Stimulated activated CD4-positive, alpha-beta T cell treated with anti-CD3 and anti-CD28 coated beads, Interleukin-1b, Interleukin-23, amount 100 ng/mL, for 48 hours (primary cell): ENCODE measurements around the gene CEP19.

Experiments used
- DNase-seq: peaks from one replicate; pipeline ENCODE4 v3.0.0-alpha.2; 2020

The CEP19 gene

DNA sequence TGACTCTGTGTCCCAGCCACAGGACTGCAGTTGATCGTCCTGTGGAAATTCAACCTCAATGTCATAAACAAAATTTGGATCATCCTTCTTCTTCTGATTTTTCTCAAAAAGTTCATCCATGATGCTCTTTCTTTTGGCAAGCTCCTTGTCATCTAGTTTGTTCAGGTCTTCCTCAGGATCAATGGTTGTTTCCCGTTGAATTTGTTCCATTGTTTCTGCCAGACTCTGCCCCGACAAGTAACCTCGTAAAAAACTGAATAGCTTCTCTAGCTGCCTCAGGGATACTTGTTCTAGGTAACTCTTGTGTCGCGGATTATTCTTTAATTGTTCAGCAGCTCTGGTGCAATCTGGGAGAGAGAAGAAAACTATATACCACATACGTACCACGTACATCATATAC is 4.5 kb downstream of the CEP19 start:
- DNase-seq: no peak

DNA sequence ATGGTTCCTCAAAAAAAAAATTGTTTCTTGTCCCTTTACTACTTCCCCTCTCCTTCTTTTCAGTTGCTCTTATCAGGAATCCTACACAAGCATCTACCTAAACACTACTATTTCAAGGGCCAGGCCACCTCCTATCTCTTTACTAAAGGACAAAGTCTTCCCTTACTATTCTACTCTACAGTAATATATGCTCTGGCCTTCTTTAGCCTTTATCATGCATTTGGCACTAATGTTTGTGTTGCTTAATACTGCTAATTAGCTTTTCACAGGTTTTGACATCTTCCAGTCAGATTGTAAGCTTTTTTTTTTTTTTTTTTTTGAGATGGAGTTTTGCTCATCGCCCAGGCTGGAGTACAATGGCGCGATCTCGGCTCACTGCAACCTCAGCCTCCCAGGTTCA is 5.3 kb downstream of the CEP19 start:
- no peak for DNase-seq

DNA sequence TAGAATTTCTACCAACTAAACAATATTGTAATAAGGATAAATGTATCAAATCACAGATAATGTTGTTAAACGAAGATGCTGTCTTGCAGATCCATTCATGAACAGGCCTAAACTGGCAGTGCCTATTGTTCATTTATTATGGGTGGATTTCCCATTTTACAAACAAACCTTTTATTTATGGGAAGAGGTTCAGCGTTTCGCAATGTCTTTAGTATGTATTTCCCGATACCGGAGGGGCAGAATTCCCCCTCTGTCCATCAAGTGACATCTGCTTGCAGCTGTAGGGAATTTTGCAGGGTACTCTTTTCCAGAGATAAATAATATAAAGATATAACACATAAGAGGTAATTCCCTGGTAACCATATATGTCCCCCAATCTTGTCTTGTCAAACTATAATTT is 5.7 kb downstream of the CEP19 start:
- no peak for DNase-seq

DNA sequence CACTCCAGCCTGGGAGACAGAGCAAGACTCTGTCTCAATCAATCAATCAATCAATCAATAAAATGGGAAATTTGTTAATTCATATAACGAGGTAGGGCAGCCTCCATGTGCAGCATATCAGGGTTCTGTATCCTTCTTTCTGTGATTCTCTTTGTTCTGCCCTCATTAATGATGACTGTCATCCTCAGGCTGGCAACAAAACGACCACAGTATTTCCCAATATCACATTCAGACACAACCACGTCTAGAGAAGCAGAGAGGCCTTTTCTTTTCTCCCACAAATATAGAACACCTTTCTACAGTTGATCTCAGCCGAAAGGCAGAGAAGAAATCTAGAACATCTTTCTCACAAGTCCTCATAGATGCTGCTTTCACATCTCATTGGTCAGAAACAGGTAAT is 11.2 kb downstream of the CEP19 start:
- DNase-seq: no peak

DNA sequence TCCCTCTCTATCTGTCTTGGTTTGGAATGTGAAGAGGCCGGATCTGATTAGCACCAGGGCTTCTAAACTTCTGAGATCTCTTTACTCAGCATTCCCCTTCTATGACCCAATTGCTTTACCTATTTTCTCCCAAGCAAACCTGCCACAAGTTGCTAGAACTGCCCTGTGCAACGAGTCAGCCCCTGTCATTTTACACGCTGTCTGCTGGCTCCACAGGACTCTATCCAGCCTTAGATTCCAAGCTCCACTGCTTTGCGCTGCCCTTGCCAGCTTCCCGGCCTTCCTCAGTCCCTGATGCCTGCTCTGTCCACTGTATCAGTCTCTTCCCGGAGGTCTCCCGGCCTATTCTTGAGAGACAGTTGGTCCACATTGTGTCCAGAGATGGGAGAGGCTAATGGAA is 12.3 kb downstream of the CEP19 start:
- no peak for DNase-seq

DNA sequence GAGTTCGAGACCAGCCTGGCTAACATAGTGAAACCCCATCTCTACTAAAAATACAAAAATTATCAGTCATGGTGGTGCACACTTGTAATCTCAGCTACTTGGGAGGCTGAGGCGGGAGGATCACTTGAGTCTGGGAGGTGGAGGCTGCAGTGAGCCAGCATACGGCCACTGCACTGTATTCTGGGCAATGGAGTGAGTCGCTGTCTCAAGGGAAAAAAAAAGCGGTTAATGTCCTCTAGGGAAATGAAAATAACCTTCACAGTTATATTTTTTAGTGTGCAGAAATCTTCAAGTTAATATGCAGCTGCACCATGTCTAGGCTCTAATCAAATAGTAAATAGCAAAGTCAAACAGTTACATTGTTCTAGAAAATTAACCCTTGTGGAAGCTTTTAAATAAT is 14.8 kb downstream of the CEP19 start:
- no peak for DNase-seq

DNA sequence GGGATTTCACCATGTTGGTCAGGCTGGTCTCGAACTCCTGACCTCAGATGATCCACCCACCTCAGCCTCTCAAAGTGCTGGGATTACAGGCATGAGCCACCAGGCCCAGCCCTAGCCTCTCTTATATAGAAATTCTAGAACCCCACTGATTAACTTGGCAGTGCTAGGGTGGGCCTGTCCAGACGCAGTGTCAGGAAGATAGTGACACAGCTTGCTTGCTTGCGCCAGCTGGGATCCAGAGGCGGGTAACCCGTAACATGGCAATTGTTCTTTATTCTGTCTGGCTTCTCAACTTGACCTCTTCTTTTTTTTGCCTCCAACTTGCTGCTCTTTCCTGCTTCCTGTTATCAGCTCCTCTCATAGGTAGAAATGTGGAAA is 16.2 kb downstream of the CEP19 start:
- no peak for DNase-seq

DNA sequence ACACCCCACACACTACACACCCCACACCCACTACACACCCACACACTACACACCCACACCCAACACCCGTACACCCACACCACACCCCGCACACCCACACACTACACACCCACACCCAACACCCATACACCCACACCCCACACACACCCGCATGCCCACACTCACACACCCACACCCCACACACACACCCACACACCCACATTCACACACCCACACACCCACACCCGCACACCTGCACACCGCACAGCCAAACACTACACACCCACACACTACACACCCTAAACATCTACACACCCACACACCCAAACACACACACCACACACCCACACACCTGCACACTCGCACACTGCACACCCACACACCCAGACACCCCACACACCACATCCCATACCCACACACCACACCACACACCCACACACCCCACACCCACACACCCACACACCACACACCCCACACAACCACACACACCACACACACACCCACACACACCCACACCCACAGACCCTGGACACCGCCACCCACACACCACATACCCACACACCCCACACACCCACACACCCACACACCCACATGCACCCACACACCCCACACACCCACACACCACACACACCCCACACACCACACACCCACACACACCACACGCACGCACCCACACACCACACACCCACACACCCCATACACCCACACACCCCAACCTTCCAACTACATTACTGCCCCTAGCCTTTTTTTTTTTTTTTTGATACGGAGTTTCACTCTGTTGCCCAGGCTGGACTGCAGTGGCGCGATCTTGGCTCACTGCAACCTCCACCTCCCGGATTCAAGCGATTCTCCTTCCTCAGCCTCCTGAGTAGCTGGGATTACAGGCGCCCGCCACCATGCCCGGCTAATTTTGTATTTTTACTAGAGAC is 16.9 kb downstream of the CEP19 start:
- DNase-seq: peak; percentile 14

DNA sequence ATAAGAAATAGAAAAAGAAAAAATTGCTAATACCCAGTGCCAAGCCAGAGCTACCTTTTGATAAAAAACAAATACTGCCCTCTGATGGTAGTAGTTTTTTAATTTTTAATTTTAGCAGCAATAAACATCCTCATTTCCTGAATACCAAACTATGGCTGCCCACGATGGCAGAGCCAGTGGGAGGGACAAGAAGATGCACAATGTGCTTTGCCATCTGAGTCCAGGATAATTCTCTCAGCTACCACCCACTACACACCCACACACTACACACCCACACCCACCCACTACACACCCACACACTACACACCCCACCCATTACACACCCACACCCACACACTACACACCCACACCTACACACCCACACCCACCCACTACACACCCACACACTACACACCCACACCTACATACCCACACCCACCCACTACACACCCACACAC is 17.8 kb downstream of the CEP19 start:
- DNase-seq: no peak

DNA sequence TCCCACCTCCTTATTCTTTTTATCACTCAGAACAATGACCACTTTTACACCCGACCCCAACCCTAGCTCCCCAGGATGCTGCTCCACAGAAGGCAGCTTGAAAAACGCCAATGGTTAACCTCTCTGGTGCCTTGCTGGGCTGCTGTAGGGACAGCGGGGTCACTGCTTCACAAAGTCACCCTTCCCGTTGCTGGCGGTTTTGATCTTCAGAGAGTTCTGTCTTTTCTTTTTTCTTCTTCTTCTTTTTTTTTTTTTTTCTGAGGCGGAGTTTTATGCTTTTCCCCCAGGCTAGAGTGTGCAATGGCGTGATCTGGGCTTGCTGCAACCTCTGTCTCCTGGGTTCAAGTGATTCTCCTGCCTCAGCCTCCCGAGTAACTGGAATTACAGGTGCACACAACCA is 20.7 kb downstream of the CEP19 start:
- DNase-seq: no peak

DNA sequence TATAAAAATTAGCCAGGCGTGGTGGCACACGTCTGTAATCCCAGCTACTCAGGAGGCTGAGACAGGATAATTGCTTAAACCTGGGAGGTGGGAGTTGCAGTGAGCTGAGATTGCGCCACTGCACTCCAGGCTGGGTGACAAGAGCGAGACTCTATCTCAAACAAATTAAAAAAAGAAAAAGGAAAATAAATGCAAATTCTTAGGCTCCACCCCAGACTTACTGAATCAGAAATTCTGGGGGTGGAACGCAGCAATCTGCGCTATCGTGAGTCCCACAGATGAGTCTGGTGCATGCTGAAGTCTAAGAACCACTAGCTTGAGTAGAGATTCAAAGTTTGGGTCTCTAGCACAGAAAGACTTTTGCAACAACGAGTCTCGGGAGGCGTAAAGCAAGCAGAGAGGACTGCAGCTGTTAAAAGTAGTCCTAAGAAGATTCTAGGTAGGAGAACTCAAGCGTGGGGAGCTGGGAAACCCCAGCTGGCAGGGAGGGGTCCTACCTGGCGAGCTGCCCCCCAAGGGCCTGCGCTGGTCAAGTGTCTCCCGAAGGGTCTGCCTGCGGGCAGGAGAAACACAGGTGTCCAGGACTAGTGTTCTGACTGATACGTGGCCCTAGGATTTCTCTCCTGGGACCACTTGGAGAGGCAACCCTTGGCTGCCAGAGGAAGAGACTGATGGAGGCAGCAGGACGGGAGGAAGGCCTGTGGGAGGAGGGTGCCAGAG is 21.9 kb downstream of the CEP19 start:
- DNase-seq: no peak

DNA sequence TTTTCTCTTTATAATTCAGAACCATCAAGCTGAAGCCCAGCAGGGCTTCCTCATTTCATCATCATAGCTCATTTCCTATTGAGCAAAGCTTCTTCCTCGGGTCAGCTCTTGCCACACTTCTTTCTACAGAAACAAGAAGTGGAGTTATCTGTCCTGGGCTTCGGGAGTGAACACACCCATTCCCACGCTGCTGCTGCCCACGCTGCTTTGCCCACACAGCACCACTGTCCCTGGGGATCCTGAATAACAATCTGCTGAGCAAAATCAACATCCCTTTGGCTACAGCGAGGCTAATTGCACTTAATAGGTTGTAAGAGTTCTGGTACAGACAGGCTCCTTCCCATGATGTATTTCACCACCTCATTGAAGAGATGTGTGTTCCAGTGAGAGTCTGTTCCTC is 23.7 kb downstream of the CEP19 start:
- DNase-seq: no peak

DNA sequence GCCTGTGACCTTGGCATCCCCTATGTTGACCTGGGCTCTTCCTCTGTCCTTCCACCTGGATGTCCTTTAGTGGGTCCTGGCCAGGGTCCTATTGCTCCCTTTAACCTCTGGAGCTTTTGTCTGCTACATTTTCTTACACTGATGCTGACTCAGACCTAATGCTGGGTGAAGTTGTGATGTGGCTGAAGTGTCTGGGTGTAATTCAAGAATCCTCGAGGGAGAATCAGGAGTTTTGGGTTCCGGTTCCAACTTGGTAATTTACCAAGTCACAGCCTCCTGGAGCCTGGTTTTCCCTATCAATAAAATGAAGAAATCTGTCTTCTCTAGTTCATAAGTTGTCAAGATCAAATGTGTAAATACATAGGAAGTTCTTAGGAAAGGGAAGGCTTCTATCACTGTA is 25.6 kb downstream of the CEP19 start:
- no peak for DNase-seq

DNA sequence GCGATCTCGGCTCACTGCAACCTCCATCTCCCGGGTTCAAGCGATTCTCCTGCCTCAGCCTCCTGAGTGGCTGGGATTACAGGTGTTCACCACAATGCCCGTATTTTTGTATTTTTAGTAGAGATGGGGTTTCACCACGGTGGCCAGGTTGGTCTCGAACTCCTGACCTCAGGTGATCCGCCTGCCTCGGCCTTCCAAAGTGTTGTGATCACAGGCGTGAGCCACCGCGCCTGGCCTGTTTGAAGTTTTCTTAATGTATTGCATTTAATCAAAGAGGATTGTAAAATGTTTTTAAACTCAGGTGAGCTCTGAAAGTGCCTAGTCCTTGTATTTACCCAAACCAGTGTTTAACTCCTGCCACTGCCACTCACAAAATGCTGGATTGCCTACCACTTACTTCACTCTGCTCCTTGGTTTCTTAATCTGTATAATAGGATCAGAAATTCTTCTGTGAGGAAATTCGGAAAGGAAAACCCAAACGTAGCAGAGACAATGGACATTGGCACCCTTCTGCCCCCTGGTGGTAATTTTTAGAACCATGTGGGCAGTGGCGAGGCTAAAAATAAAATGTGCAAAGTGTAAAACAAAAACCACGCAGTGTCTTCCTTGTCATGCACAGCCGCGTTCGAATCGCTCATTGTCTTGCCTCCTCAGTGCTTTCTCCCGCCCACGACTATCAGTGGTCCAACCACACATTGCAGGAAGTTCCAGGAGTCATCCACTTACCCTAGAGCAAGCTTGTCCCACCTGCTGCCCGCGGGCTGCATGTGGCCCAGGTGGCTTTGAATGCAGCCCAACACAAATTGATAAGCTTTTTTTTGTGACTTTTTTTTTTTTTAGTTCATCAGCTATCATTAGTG is 27.3 kb downstream of the CEP19 start:
- peak; percentile 66 for DNase-seq

DNA sequence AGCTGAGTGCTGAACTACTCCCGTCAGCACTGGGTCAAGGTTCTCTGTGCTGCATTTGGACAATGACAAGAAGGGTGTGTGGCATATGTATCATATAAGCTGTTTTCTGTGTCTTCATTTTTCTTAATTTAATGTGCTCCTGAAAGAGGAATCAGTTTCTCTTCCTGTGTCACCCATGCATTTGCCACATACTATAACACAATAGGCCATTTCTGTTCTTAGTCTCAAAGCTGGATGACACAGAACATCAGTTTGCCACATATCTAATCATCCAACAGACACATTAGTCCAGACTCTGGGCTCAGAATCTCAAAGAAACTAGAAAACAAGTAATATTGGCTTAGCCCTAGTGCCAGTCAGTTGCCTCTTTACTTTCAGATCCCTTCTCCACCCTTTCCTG is 34.1 kb downstream of the CEP19 start:
- DNase-seq: no peak

DNA sequence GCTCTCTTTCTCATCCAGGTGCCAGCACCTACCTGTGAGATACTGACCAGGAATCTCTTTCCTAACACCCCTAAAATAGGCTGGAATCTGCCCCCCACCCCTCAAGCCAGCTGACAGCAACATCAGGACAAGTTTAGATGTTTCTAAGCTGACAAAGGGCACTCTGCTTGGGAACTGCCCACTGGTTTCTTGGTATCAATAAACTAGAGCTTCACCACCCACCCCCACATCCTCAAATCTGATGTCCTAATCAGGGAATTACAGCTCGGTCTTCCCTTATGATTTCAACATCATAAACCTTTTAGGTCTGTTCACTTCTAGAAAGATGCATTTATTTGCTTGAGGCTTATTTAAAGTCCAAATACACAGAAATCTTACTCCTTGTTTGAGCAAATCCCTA is 34.7 kb downstream of the CEP19 start:
- no peak for DNase-seq

DNA sequence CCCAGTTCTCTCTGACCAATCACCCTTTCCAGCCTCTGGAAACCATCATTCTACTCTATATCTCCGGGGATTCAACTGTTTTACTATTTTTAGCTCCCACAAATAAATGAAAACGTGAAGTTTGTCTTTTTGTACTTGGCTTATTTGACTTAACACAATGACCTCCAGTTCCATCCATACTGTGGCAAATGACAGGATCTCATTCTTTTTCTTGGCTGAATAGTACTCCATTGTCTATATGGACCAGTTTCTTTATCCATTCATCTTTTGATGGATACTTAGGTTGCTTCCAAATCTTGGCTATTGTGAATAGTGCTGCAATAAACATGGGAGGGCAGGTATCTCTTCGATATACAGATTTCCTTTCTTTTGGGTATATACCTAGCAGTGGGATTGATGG is 38.4 kb downstream of the CEP19 start:
- DNase-seq: no peak

DNA sequence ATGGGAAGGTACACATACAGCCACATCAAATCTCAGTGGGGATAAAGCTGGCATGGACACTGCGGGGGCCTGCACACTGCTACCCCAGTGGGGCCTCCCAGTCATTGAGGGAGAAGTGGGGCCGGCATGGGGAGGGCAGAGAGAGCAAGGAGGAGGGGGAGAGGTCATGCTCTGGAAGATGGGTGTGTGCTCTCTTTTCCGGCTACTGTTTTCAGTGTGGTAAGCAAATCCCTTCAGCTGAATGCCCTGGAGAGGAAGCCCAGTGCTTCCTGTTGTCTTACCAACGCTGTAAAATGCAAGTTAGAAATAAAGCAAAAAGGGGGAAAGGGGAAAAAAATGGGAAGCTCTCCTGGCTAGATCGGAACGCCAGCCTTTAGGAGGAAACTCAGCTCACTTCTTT is 41.7 kb downstream of the CEP19 start:
- DNase-seq: no peak

DNA sequence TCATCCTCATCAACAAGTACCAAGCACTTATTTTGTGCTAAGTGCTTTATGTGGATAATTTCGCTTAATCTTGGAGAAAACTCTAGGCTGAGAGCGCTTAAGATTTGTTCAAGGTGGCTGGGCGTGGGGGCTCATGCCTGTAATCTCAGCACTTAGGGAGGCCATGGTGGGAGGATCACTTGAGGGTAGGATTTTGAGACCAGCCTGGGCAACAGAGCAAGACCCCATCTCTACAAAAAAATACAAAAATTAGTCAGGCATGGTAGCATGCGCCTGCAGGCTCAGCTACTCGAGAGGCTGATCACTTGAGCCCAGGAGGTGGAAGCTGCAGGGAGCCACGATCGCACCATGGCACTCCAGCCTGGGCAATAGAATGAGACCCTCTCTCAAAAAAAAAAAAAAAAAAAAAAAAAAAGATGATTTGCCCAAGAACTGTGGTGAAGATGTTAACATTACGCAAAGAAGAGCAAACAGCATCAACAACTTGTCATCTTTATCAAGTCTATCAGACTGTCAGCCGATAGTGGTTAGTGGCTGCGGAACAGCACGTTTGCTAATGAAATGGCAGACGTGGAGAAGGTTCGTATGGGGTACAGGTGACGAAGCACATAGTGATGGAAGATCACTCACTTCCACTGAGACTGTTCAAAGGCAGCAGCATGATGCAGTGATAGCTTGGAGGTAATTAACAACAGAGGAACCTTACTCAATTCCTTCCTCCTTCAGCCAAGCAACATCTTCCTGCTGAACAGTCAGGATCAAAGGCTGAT is 44.8 kb downstream of the CEP19 start:
- DNase-seq: no peak

DNA sequence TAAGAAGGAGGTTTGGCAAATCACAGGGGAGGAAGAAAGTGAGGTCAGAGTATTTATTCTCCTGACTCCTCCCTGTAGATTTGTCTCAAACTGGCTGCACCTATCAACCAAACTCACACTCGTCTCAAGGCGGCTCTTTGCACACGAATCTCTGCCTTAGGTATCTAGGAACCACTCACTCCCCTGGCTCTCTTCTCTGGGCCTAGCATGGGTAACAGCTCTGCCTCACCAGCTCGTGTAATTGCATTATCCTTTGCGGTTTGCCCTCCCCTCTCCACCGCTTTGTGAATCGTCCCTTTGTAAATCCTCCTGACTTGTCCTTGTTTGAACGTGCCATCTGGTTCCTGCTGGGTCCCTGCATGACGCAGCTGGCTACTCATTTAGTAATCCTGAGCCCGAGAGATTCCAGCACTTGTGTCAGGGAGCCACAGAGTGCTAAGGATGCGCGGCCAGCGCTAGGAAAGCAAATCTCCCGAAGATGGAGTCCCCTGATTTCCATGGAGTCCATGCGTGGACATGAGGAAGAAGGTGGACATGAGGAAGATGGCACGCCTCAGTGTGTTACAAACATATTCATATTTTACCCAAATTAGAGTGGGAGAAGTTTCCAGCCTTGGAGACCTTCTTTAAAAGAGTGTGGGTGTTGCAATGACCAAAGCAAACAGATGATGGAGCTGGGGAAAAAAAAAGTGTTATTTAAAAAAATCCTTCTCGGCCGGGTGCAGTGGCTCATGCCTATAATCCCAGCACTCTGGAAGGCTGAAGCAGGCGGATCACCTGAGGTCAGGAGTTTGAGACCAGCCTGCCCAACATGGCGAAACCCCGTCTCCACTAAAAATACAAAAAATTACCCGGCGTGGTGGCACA is 45.8 kb downstream of the CEP19 start:
- no peak for DNase-seq

DNA sequence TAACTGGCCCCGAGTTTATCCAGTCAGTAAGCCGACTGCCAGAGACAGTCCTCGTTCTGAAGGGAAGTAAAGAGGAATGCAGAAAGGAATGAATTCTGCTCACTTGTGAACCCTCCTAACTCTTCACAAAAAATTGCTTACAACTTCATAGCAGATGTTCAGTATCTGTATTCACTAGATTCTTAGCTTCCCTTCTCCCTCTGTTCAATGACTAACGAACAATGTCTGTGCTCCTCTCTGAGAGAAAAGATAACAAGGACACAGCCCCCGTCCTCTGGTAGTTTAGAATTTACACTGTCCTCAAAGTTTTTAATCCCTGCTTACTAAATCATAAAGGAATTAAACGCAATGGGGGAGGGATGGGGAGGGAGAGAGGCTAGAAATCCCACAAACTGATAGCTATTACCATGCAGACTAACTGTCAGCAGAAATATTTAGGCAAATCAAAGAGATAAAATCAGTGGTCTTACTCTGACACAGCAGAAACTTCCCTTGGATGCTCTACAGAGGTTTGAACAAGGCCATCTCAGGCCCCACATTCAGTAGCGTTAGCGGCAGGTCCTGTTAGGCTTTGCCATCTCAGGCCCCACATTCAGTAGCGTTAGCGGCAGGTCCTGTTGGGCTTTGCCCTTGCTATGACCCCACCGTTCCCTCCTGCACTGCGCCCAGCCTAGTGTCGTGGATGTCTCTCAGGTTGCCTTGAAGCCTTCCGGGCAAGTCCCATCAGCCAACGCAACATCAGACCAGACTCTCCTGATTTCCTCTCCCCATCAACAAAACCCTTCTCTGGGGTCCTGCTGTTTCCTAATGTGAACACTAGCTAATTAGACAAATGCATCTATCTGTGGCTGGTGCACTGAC is 49.1 kb downstream of the CEP19 start:
- DNase-seq: no peak
